ENCODE results near the gene SLC25A17. TPM values are rescaled to one million over a fixed set of nuclear protein-coding genes. Genes with fewer than 3 reads are reported as not detected.

The SLC25A17 gene
- polyA plus RNA-seq, 1 donor (not counting 4 experiments of a cell fraction or from before 2014, with no cell fraction given): 40.0 TPM

DNA sequence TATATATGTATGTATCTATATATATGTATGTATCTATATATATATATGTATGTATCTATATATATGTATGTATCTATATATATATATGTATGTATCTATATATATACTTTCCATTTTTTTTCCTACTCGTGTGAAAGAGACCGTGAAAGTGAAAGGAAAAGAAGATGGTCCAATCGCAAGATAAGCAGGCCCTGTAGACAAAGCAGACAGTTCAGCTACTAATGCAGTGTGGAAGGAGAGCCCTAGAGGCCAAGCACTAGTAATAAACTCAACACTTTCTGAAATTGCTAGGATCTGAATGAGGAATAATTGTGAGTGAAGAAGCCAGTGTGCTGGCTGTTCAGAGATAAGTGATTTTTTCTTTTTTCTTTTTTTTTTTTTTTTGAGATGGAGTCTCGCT, 92.6 kb downstream of the SLC25A17 start:
- FAIRE-seq: no peak
- H3K9me1 ChIP-seq (ENCODE audit: control insufficient read depth, extremely low read depth, insufficient read depth, low read length): no peaks in the 10 kb centered on the region
- no peaks in the 10 kb centered on the region for H3K27me3 ChIP-seq (ENCODE audit: control insufficient read depth, extremely low read depth, insufficient read depth, low read length)
- H3K4me1 ChIP-seq (ENCODE audit: control insufficient read depth, extremely low read depth, insufficient read depth, low read length): peaks cover 22% of the 10 kb centered on the region
- H3K4me3 ChIP-seq (ENCODE audit: control insufficient read depth in 2 of 3, extremely low read depth in 1 of 3, insufficient read depth in 2 of 3, low read depth in 1 of 3, low read length in 3 of 3): no peak overlapping the region
- H2AFZ ChIP-seq (ENCODE audit: control insufficient read depth, low read length): no peak overlapping the region
- no peak for DNase-seq (ENCODE audit: low read depth, low spot score)
- no peak overlapping the region for H3K9ac ChIP-seq (ENCODE audit: control insufficient read depth, extremely low read depth, insufficient read depth, low read length)
- TF ChIP-seq, protein P1, sequence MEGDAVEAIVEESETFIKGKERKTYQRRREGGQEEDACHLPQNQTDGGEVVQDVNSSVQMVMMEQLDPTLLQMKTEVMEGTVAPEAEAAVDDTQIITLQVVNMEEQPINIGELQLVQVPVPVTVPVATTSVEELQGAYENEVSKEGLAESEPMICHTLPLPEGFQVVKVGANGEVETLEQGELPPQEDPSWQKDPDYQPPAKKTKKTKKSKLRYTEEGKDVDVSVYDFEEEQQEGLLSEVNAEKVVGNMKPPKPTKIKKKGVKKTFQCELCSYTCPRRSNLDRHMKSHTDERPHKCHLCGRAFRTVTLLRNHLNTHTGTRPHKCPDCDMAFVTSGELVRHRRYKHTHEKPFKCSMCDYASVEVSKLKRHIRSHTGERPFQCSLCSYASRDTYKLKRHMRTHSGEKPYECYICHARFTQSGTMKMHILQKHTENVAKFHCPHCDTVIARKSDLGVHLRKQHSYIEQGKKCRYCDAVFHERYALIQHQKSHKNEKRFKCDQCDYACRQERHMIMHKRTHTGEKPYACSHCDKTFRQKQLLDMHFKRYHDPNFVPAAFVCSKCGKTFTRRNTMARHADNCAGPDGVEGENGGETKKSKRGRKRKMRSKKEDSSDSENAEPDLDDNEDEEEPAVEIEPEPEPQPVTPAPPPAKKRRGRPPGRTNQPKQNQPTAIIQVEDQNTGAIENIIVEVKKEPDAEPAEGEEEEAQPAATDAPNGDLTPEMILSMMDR (optimal IDR thresholded peaks at IDR 0.05 in 1 of 3, IDR thresholded peaks at IDR 0.05 in 1 of 3, conservative IDR thresholded peaks at IDR 0.05 in 1 of 3; ENCODE audit: extremely low read depth in 1 of 3, insufficient read depth in 2 of 3, low read length in 3 of 3): no peak
- TF ChIP-seq EZH2 (IDR thresholded peaks at IDR 0.05; ENCODE audit: low read length): no peak
- dilution Hi-C loops (cut with MboI; ENCODE audit: extremely low pct_ligation_motif_present, low sequenced_read_pairs): no loop called here
- H3K36me3 ChIP-seq (ENCODE audit: control insufficient read depth in 2 of 2, extremely low read depth in 1 of 2, insufficient read depth in 2 of 2, low read length in 2 of 2): no peaks in the 10 kb centered on the region
- H3K4me2 ChIP-seq (ENCODE audit: control insufficient read depth, extremely low read depth, insufficient read depth, low read depth, low read length): peak overlapping the region; percentile 0
- H3K27ac ChIP-seq (ENCODE audit: control insufficient read depth, insufficient read depth, low read length): no peak overlapping the region
- H3K79me2 ChIP-seq (ENCODE audit: control insufficient read depth, insufficient read depth, low read length): no peaks in the 10 kb centered on the region
- no peaks in the 10 kb centered on the region for H3K9me3 ChIP-seq (ENCODE audit: control insufficient read depth, low read depth, low read length)
- no peaks in the 10 kb centered on the region for H4K20me1 ChIP-seq (ENCODE audit: control insufficient read depth, extremely low read depth, insufficient read depth, low read length)

- Histone ChIP-seq H3K27ac (ENCODE audit: control insufficient read depth, insufficient read depth, low read length) (no peak overlapping the region), H3K9me3 (ENCODE audit: control insufficient read depth, low read depth, low read length) (no peaks in the 10 kb centered on the region), H3K9ac (ENCODE audit: control insufficient read depth, extremely low read depth, insufficient read depth, low read length) (no peak overlapping the region), H2AFZ (ENCODE audit: control insufficient read depth, low read length) (no peak overlapping the region), H3K4me1 (ENCODE audit: control insufficient read depth, extremely low read depth, insufficient read depth, low read length) (peaks cover 23% of the 10 kb centered on the region), H3K4me3 (ENCODE audit: control insufficient read depth in 2 of 3, extremely low read depth in 1 of 3, insufficient read depth in 2 of 3, low read depth in 1 of 3, low read length in 3 of 3) (no peak overlapping the region), H3K27me3 (ENCODE audit: control insufficient read depth, extremely low read depth, insufficient read depth, low read length) (no peaks in the 10 kb centered on the region), H3K79me2 (ENCODE audit: control insufficient read depth, insufficient read depth, low read length) (no peaks in the 10 kb centered on the region), H3K9me1 (ENCODE audit: control insufficient read depth, extremely low read depth, insufficient read depth, low read length) (no peaks in the 10 kb centered on the region), H3K36me3 (ENCODE audit: control insufficient read depth in 2 of 2, extremely low read depth in 1 of 2, insufficient read depth in 2 of 2, low read length in 2 of 2) (no peaks in the 10 kb centered on the region), H3K4me2 (ENCODE audit: control insufficient read depth, extremely low read depth, insufficient read depth, low read depth, low read length) (no peak overlapping the region), H4K20me1 (ENCODE audit: control insufficient read depth, extremely low read depth, insufficient read depth, low read length) (no peaks in the 10 kb centered on the region)
- DNase-seq (ENCODE audit: low read depth, low spot score): no peak
- dilution Hi-C loops (cut with MboI; ENCODE audit: extremely low pct_ligation_motif_present, low sequenced_read_pairs): no loop called here
- no peak for TF ChIP-seq EZH2 (IDR thresholded peaks at IDR 0.05; ENCODE audit: low read length)
- TF ChIP-seq, protein P1 (optimal IDR thresholded peaks at IDR 0.05 in 1 of 3, IDR thresholded peaks at IDR 0.05 in 1 of 3, conservative IDR thresholded peaks at IDR 0.05 in 1 of 3; ENCODE audit: extremely low read depth in 1 of 3, insufficient read depth in 2 of 3, low read length in 3 of 3): no peak
- FAIRE-seq: no peak
Measured at GRCh38 chr22:40723396-40723933, 95.7 kb downstream of the SLC25A17 start.
